ENCODE data around the gene RIMS1.
A peak's percentile ranks its signal among the peaks of the same experiment; 100 is the strongest.

RIMS1 gene

DNA sequence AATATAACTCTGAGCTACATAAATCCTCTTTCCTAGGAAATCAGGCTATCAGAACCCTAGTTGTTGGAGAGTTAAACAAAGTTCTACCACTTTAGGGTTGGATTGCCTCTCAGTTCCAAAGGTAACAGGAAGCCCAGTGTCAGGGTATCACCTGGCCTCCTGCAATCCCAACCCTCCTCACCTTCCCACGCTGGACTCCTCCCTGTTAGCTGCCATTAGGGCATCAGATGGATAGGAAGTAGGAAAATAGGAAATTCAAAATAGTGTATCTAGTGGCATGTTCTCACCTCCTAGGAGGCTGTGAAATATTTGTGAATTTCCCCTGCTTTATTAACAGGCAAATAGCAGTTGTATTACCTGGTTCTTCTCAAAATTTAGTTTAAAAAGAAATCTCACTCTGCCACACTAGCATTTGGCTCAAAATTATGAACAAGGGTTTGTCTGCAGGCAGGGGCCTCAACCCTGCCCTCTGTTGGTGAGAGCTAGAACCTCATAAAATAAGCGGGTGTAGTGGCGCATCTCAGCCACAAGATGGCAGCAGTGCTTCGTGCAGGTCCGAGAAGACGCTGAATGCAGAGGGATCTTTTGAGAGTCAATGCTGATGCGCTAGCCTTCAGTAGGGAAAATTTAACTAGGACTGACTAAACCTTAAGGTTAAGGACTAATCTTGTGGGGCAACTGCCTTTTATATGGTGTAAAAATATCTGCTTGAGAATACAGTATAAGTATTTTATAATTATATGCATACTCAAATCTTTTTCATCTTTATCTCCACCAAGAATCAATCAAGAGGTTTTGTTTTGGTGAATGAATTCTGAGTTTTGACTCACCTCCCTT, 525.7 kb downstream of the RIMS1 start:
- H3K4me3 ChIP-seq, result no peak overlapping the region
- H3K4me1 ChIP-seq, result peaks cover 0 to 17% (median 9%) of the 10 kb centered on the region in 10 experiments; a peak in 13 of 20 replicates
- H3K27me3 ChIP-seq, result no peaks in the 10 kb centered on the region
- peak overlapping the region in 2 of 11 experiments; percentile 3 to 5; a peak in 2 of 22 replicates for H3K9ac ChIP-seq
- TF ChIP-seq Cebpa-rat (IDR thresholded peaks at IDR 0.05), result no peak
- H4K20me1 ChIP-seq, result no peaks in the 10 kb centered on the region
- no peaks in the 10 kb centered on the region for H3K9me3 ChIP-seq (replicated peaks in 1 of 11)
- H3K36me3 ChIP-seq, result no peaks in the 10 kb centered on the region
- peak overlapping the region in 7 of 11 experiments; percentile 13 to 61 (median 32); a peak in 11 of 22 replicates for H3K4me2 ChIP-seq
- 0 out of 22 replicates have a peak overlapping the region, but pooled peaks of 1 of the 11 experiments have one; percentile 16 for H3K27ac ChIP-seq

DNA sequence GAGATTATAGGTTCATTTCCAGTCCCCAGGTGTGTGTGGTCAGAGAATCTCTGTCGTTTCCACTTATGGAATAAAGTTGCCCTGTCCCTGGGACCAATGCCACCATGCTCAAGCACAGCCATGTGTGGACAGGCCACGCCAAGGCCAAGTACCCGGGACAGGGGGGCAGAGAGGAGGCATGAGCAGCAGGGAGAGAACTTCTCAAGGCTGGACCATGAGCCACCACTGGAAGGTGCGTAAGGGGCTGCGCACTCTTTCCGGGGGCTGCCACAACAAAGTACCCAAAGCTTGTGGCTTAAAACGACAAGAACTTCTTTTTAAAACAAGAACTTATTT, 526.3 kb downstream of the RIMS1 start:
- no peaks in the 10 kb centered on the region for H3K27me3 ChIP-seq
- no peak overlapping the region for H3K9ac ChIP-seq
- peaks cover 0 to 17% (median 9%) of the 10 kb centered on the region in 10 experiments; a peak in 13 of 20 replicates for H3K4me1 ChIP-seq
- no peak for TF ChIP-seq Cebpa-rat (IDR thresholded peaks at IDR 0.05)
- no peak overlapping the region for H3K4me3 ChIP-seq
- no peaks in the 10 kb centered on the region for H3K36me3 ChIP-seq
- H3K27ac ChIP-seq, result no peak overlapping the region
- H4K20me1 ChIP-seq, result no peaks in the 10 kb centered on the region
- H3K4me2 ChIP-seq, result no peak overlapping the region
- no peaks in the 10 kb centered on the region for H3K9me3 ChIP-seq (replicated peaks in 1 of 11)

- H4K20me1 ChIP-seq, result no peaks in the 10 kb centered on the region
- H3K27me3 ChIP-seq, result no peaks in the 10 kb centered on the region
- H3K4me2 ChIP-seq, result no peak overlapping the region
- no peaks in the 10 kb centered on the region for H3K36me3 ChIP-seq
- no peak overlapping the region for H3K4me3 ChIP-seq
- H3K9ac ChIP-seq, result no peak overlapping the region
- H3K9me3 ChIP-seq (replicated peaks in 1 of 11), result no peaks in the 10 kb centered on the region
- no peak overlapping the region for H3K27ac ChIP-seq
- no peak for TF ChIP-seq Cebpa-rat (IDR thresholded peaks at IDR 0.05)
- H3K4me1 ChIP-seq, result peaks cover 0 to 17% (median 9%) of the 10 kb centered on the region in 10 experiments; a peak in 13 of 20 replicates
These were observed 527.5 kb downstream of the RIMS1 start for GRCh38 chr6:72413884-72414283.

GRCh38 chr6:72414657-72415056, 528.3 kb downstream of the RIMS1 start:
- Histone ChIP-seq H4K20me1 (no peaks in the 10 kb centered on the region), H3K27ac (no peak overlapping the region), H3K4me2 (no peak overlapping the region), H3K9me3 (replicated peaks in 1 of 11) (no peaks in the 10 kb centered on the region), H3K4me1 (peaks cover 0 to 17% (median 9%) of the 10 kb centered on the region in 10 experiments; a peak in 13 of 20 replicates), H3K9ac (no peak overlapping the region), H3K27me3 (no peaks in the 10 kb centered on the region), H3K4me3 (no peak overlapping the region), H3K36me3 (no peaks in the 10 kb centered on the region)
- no peak for TF ChIP-seq Cebpa-rat (IDR thresholded peaks at IDR 0.05)

- no peak overlapping the region for H3K27ac ChIP-seq
- no peak for TF ChIP-seq Cebpa-rat (IDR thresholded peaks at IDR 0.05)
These were observed 530.6 kb downstream of the RIMS1 start for GRCh38 chr6:72416744-72417465.

GRCh38 chr6:72417759-72418158, 531.4 kb downstream of the RIMS1 start:
- no peak for TF ChIP-seq Cebpa-rat (IDR thresholded peaks at IDR 0.05)
- H3K4me2 ChIP-seq, result no peak overlapping the region

More at GRCh38 chr6:72416744-72417465, 530.6 kb downstream of the RIMS1 start:
- no peaks in the 10 kb centered on the region for H3K9me3 ChIP-seq (replicated peaks in 1 of 11)
- no peak overlapping the region for H3K9ac ChIP-seq
- H3K4me3 ChIP-seq, result no peak overlapping the region
- no peak overlapping the region for H3K4me2 ChIP-seq
- H4K20me1 ChIP-seq, result no peaks in the 10 kb centered on the region
- no peaks in the 10 kb centered on the region for H3K27me3 ChIP-seq
- no peaks in the 10 kb centered on the region for H3K36me3 ChIP-seq
- H3K4me1 ChIP-seq, result peaks cover 0 to 2% (median under 1%) of the 10 kb centered on the region in 10 experiments; a peak in 11 of 20 replicates

DNA sequence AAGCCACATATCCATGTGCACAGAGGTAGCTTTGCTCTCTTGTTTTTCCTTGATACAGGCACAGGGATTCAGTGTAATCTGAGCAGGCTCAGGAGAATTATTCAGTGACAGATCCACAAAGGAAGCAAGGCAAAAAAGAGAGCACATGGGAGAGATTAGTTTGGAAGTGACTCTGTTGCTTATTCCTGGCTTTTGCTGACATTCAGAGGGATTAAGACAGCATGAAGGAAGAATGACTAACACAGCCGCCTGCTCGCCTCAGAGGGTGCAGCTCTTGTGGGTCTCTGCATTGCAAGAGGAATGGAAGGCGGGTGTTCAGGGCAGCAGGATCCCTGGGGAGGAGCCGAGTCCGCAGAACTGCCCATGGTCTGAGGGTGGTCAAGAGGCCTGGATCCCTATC, 532.1 kb downstream of the RIMS1 start:
- no peak overlapping the region for H3K4me2 ChIP-seq
- no peak overlapping the region for H3K4me3 ChIP-seq
- no peaks in the 10 kb centered on the region for H3K4me1 ChIP-seq
- H3K9me3 ChIP-seq (replicated peaks in 1 of 11), result no peaks in the 10 kb centered on the region
- no peak for TF ChIP-seq Cebpa-rat (IDR thresholded peaks at IDR 0.05)
- H3K36me3 ChIP-seq, result no peaks in the 10 kb centered on the region
- H3K27ac ChIP-seq, result no peak overlapping the region
- no peaks in the 10 kb centered on the region for H3K27me3 ChIP-seq
- no peak overlapping the region for H3K9ac ChIP-seq
- H4K20me1 ChIP-seq, result no peaks in the 10 kb centered on the region

More at GRCh38 chr6:72417759-72418158, 531.4 kb downstream of the RIMS1 start:
- H3K36me3 ChIP-seq, result no peaks in the 10 kb centered on the region
- H3K4me1 ChIP-seq, result no peaks in the 10 kb centered on the region
- H3K9me3 ChIP-seq (replicated peaks in 1 of 11), result no peaks in the 10 kb centered on the region
- no peaks in the 10 kb centered on the region for H3K27me3 ChIP-seq
- H3K9ac ChIP-seq, result no peak overlapping the region
- no peaks in the 10 kb centered on the region for H4K20me1 ChIP-seq
- H3K4me3 ChIP-seq, result no peak overlapping the region
- H3K27ac ChIP-seq, result no peak overlapping the region

- TF ChIP-seq Cebpa-rat (IDR thresholded peaks at IDR 0.05), result no peak
- no peaks in the 10 kb centered on the region for H4K20me1 ChIP-seq
- H3K4me1 ChIP-seq, result no peaks in the 10 kb centered on the region
- no peak overlapping the region for H3K27ac ChIP-seq
- no peaks in the 10 kb centered on the region for H3K27me3 ChIP-seq
- H3K4me3 ChIP-seq, result no peak overlapping the region
- H3K9ac ChIP-seq, result no peak overlapping the region
- H3K36me3 ChIP-seq, result no peaks in the 10 kb centered on the region
- no peak overlapping the region for H3K4me2 ChIP-seq
- H3K9me3 ChIP-seq (replicated peaks in 1 of 11), result no peaks in the 10 kb centered on the region
These were observed 533.6 kb downstream of the RIMS1 start for GRCh38 chr6:72419966-72420365.

DNA sequence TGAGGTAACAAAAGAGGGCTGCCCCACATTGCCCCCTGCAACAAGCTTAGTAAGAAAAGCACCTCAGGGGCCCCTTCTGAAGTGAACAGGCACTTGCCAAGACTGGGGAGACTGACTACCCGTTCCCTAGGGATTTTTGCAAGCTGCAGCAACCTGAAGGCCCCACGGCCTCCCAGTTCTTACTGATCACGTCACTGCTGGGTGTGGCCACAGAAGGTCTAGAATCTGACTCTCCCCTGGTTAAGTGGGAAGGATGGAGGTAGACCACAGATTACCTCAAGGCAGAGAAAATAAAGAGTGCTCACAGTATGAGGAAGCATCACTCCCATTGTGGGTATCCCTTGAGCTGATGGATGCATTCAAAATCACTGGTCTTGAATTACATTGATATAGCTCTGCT, 534.1 kb downstream of the RIMS1 start:
- Histone ChIP-seq H3K4me3 (no peak overlapping the region), H3K9me3 (replicated peaks in 1 of 11) (no peaks in the 10 kb centered on the region), H3K36me3 (no peaks in the 10 kb centered on the region), H4K20me1 (no peaks in the 10 kb centered on the region), H3K4me1 (no peaks in the 10 kb centered on the region), H3K27me3 (no peaks in the 10 kb centered on the region), H3K27ac (no peak overlapping the region), H3K9ac (no peak overlapping the region), H3K4me2 (no peak overlapping the region)
- no peak for TF ChIP-seq Cebpa-rat (IDR thresholded peaks at IDR 0.05)
